Smooth muscle cell (in vitro differentiated cells): ENCODE data around the gene ZNF839. TPM values are rescaled to one million over a fixed set of nuclear protein-coding genes. Genes with fewer than 3 reads are reported as not detected.

Source experiments
- DNase-seq: peaks from one replicate; lab custom pipeline; 2025; ENCODE audit not compliant: unreplicated experiment; lab: John Stamatoyannopoulos, UW
- H2AFZ ChIP-seq: fragments of 200-600 bp; sonication (generic); 2 replicates; pipeline ENCODE4 v1.6.0; 2016; ENCODE audit warnings: antibody characterized with exemption, low read depth, mild to moderate bottlenecking
- H3F3A ChIP-seq: fragments of 200-600 bp; sonication (generic); 2 replicates; pipeline ENCODE4 v1.6.0; 2017; ENCODE audit warnings: antibody characterized with exemption, low read depth
- H3K27ac ChIP-seq: fragments of 200-600 bp; sonication (generic); 2 replicates; pipeline ENCODE4 v1.5.1; 2016; ENCODE audit warnings: low read depth, mild to moderate bottlenecking
- H3K27me3 ChIP-seq: fragments of 200-600 bp; sonication (generic); 2 replicates; pipeline ENCODE4 v1.6.1; 2016; ENCODE audit warnings: low read depth, mild to moderate bottlenecking
- H3K36me3 ChIP-seq: fragments of 200-600 bp; sonication (generic); 2 replicates; pipeline ENCODE4 v1.5.1; 2016; ENCODE audit warnings: low read depth
- H3K4me1 ChIP-seq: fragments of 200-600 bp; sonication (generic); 2 replicates; pipeline ENCODE4 v1.5.1; 2016; ENCODE audit warnings: low read depth
- H3K4me2 ChIP-seq: fragments of 200-600 bp; sonication (generic); 2 replicates; pipeline ENCODE4 v1.6.0; 2016; ENCODE audit warnings: mild to moderate bottlenecking
- H3K4me3 ChIP-seq: fragments of 200-600 bp; sonication (generic); 2 replicates; pipeline ENCODE4 v1.5.1; 2016; ENCODE audit warnings: mild to moderate bottlenecking
- H3K79me2 ChIP-seq: fragments of 200-600 bp; sonication (generic); 2 replicates; pipeline ENCODE4 v1.6.0; 2016; ENCODE audit warnings: low read depth, mild to moderate bottlenecking
- H3K9ac ChIP-seq: fragments of 200-600 bp; sonication (generic); 2 replicates; pipeline ENCODE4 v1.6.0; 2016; ENCODE audit warnings: low read depth
- H3K9me3 ChIP-seq: fragments of 200-600 bp; sonication (generic); replicated peaks from 2 replicates; pipeline ENCODE4 v1.5.1; 2016; ENCODE audit warnings: low read depth
- H4K20me1 ChIP-seq: fragments of 200-600 bp; sonication (generic); 2 replicates; pipeline ENCODE4 v1.6.0; 2016; ENCODE audit warnings: low read depth
- WGBS: methylation state at CpG from one replicate; pipeline ENCODE4 v1.1.7; 2016; ENCODE audit warnings: low lambda C conversion rate; 5-methylcytosine and 5-hydroxymethylcytosine counted together
- polyA plus RNA-seq: library from polyadenylated mRNA; unstranded; fragments of >200 nt; fragmentation: Nextera tagmentation; extraction: Ambion mirVana; gene quantifications from 2 replicates; pipeline ENCODE4 v1.2.1, GENCODE V29; 2016
- total RNA-seq: library from RNA; depleted of rRNA; stranded (reverse); fragments of >200 nt; gene quantifications from 2 replicates; pipeline ENCODE4 v1.2.3, GENCODE V29; 2014
- TF ChIP-seq, protein P1 (sequence below): fragments of 200-600 bp; sonication (generic); IDR thresholded peaks from 2 replicates; pipeline ENCODE4 v1.5.1; 2017; ENCODE audit warnings: borderline replicate concordance, mild to moderate bottlenecking, antibody characterized with exemption; ENCODE audit not compliant: insufficient read depth, poor library complexity, severe bottlenecking

Gene ZNF839
- total and polyA plus RNA-seq, 2 experiments from 2014 or later: 4.0 to 13.1 TPM

DNA sequence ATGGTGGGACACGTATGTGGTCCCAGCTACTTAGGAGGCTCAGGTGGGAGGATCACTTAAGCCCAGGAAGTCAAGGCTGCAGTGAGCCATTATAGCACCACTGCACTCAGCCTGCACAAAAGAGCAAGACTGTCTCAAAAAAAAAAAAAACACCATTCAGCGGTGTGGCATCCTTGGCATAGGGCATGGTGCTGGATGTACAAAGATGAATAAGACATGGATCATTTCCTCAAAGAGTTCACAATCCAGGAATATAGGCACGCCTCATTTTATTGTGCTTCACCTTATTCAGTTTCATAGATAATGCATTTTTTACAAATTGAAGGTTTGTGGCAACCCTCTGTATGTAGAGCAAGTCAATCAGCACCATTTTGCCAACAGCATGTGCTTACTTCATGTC lies 36.7 kb downstream of the ZNF839 start:
- H3K79me2 ChIP-seq: peaks cover 2% of the 10 kb centered on the region
- no peaks in the 10 kb centered on the region for H3K36me3 ChIP-seq
- H3K27ac ChIP-seq: no peak overlapping the region
- no peak for DNase-seq
- H2AFZ ChIP-seq: no peak overlapping the region
- no peak overlapping the region for H3K4me3 ChIP-seq
- WGBS: 93% methylated on average over 3 of the region's 3 CpGs
- H3K9ac ChIP-seq: no peak overlapping the region
- TF ChIP-seq, protein P1, sequence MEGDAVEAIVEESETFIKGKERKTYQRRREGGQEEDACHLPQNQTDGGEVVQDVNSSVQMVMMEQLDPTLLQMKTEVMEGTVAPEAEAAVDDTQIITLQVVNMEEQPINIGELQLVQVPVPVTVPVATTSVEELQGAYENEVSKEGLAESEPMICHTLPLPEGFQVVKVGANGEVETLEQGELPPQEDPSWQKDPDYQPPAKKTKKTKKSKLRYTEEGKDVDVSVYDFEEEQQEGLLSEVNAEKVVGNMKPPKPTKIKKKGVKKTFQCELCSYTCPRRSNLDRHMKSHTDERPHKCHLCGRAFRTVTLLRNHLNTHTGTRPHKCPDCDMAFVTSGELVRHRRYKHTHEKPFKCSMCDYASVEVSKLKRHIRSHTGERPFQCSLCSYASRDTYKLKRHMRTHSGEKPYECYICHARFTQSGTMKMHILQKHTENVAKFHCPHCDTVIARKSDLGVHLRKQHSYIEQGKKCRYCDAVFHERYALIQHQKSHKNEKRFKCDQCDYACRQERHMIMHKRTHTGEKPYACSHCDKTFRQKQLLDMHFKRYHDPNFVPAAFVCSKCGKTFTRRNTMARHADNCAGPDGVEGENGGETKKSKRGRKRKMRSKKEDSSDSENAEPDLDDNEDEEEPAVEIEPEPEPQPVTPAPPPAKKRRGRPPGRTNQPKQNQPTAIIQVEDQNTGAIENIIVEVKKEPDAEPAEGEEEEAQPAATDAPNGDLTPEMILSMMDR: no peak
- H3K4me2 ChIP-seq: no peak overlapping the region
- H4K20me1 ChIP-seq: no peaks in the 10 kb centered on the region
- H3K9me3 ChIP-seq: no peaks in the 10 kb centered on the region
- no peaks in the 10 kb centered on the region for H3K4me1 ChIP-seq
- H3K27me3 ChIP-seq: no peaks in the 10 kb centered on the region
- no peaks in the 10 kb centered on the region for H3F3A ChIP-seq

DNA sequence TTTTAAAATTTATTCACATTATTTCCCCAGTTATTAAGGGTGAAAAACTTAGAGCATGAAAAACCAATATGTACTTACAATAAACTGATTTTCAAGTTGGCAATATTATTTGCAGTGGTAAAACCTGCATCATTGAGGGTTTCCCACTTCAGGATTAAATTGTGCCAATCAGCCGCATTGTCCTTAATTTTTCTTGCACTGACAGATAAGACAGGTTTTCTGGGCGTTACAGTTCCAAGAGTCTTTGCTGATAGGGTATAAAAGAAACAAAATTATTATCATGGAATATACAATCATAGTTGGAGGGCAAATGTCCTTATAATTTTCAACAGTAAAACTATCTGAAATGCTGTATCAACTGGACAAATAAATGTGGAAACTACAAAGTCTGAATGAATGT lies 39.8 kb downstream of the ZNF839 start:
- Histone ChIP-seq H3K27me3 (no peaks in the 10 kb centered on the region), H3K27ac (no peak overlapping the region), H3F3A (no peaks in the 10 kb centered on the region), H3K4me3 (no peak overlapping the region), H2AFZ (no peak overlapping the region), H3K36me3 (no peaks in the 10 kb centered on the region), H3K79me2 (peaks cover 19% of the 10 kb centered on the region), H3K4me2 (no peak overlapping the region), H3K4me1 (peaks cover 12% of the 10 kb centered on the region), H4K20me1 (no peaks in the 10 kb centered on the region), H3K9ac (no peak overlapping the region), H3K9me3 (no peaks in the 10 kb centered on the region)
- 97% methylated on average over 2 of the region's 2 CpGs for WGBS
- DNase-seq: no peak
- TF ChIP-seq, protein P1: no peak

DNA sequence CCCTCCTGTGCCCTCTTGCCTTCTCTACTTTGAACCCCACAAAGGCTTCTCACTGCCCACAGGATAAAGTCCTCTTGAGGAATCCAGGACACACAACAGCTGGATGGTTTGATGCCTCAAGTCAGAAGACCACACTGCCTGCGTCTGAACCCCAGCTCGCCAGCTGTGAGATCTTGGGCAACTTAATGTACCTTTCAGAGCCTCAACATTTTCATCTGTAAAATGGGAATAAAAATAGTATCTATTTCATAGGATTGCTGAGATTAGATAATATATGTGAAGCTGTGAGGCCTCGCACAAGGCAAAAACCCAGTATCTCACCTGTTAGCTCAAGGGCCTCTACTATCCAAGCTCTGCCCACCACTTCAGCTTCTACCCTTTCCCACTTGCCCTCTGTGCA lies 40.8 kb downstream of the ZNF839 start:
- WGBS: 93% methylated on average over 3 of the region's 3 CpGs
- no peak overlapping the region for H3K27ac ChIP-seq
- H3K9me3 ChIP-seq: no peaks in the 10 kb centered on the region
- peaks cover 12% of the 10 kb centered on the region for H3K4me1 ChIP-seq
- H3K4me2 ChIP-seq: no peak overlapping the region
- H3K79me2 ChIP-seq: peaks cover 29% of the 10 kb centered on the region
- no peak overlapping the region for H3K9ac ChIP-seq
- H3K4me3 ChIP-seq: no peak overlapping the region
- H3F3A ChIP-seq: no peaks in the 10 kb centered on the region
- no peak overlapping the region for H2AFZ ChIP-seq
- H4K20me1 ChIP-seq: no peaks in the 10 kb centered on the region
- no peaks in the 10 kb centered on the region for H3K36me3 ChIP-seq
- no peak for DNase-seq
- TF ChIP-seq, protein P1: no peak
- no peaks in the 10 kb centered on the region for H3K27me3 ChIP-seq

DNA sequence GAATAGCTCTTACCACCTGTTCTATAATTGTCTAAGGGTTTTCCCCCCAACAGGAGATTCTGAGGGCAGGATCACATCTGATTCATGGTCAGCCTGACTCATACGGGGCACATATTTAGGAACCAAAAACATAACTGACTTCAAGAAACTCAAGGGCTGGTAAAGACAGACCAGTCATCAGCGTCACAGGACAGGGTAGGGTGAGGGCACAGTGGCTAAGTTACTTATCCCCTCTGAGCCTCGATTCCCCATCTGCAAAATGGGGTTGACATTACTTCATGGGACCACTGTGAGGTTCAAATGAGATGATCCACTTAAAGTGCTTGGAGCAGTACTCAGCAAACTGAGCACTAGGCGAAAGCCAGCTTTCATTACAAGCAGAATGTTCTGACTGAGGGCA lies 42.5 kb downstream of the ZNF839 start:
- peaks cover 3% of the 10 kb centered on the region for H4K20me1 ChIP-seq
- TF ChIP-seq, protein P1: no peak
- peak overlapping the region; percentile 91 for H3K9ac ChIP-seq
- H2AFZ ChIP-seq: peak overlapping the region; percentile 91
- peak overlapping the region; percentile 96 for H3K4me2 ChIP-seq
- H3K4me1 ChIP-seq: peaks cover 12% of the 10 kb centered on the region
- DNase-seq: no peak
- no peaks in the 10 kb centered on the region for H3K9me3 ChIP-seq
- no peaks in the 10 kb centered on the region for H3F3A ChIP-seq
- H3K79me2 ChIP-seq: peaks cover 45% of the 10 kb centered on the region
- 53% methylated on average over 4 of the region's 4 CpGs for WGBS
- H3K27me3 ChIP-seq: no peaks in the 10 kb centered on the region
- H3K36me3 ChIP-seq: no peaks in the 10 kb centered on the region
- peak overlapping the region; percentile 84 for H3K27ac ChIP-seq
- peak overlapping the region; percentile 84 for H3K4me3 ChIP-seq
